ENCODE measurements around the gene DCAF17.
"Not testable (repeated sequence)": the region's sequence is repeated elsewhere in the genome, so short reads cannot be mapped to it uniquely, and the experiment has no call there.

DCAF17 gene

DNA sequence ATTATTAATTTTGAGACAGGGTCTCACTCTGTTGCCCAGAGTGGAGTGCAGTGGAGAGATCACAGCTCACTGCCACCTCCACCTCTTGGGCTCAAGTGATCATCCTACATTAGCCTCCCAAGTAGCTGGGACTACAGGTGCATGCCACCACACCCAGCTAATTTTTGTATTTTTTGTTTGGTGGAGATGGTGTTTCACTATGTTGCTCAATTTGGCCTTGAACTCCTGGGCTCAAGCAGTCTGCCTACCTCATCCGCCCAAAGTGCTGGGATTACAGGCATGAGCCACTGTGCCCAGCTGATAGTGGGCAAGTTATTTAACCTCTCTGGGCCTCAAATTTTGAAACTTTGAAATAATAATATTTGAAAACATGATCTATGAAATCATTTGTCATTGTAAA, 26.5 kb downstream of the DCAF17 start:
- DNase-seq: no peak

GRCh38 chr2:171469176-171469575, 35.1 kb downstream of the DCAF17 start:
- no peak for DNase-seq

DNA sequence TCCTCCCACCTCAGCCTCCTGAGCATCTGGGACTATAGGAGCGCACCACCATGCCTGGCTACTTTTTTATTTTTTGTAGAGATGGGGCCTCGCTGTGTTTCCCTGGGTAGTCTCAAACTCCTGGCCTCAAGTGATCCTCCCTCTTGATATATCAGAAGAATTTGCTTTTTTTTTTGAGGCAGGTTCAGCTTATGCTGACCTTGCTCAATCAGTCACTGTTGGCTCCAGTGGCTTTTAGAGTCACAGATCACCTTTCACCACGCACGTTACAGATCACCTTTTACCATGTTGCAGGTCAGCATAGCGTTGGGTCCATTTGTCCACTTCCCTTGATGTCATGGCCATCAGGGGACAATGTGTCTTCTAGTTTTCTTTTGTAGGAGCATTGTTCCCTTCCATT, 36.1 kb downstream of the DCAF17 start:
- DNase-seq: no peak

DNA sequence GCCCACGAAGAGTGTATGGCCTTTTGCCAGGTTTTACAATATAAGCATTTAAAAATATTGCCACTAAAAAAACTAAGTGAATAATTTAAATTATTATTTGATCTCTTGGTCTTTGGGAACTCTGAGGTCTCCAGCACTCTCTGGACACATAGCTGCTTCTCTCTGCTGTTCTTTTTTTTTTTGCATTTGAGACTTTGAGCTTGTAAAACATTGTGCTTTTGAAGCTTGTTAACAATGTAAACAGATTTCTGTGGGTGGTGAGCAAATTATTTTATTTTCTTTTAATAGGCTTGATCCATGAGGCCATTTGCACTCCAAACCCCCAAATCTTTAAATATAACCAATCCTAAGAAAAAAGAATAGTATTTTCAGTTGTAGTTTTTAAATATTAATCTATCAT, 42.0 kb downstream of the DCAF17 start:
- no peak for DNase-seq

GRCh38 chr2:171478345-171478744, 44.3 kb downstream of the DCAF17 start:
- DNase-seq: no peak

- DNase-seq: no peak
These were observed 45.3 kb downstream of the DCAF17 start for GRCh38 chr2:171479154-171479814.

- DNase-seq: no peak
These were observed 46.9 kb downstream of the DCAF17 start for GRCh38 chr2:171480908-171481307.

DNA sequence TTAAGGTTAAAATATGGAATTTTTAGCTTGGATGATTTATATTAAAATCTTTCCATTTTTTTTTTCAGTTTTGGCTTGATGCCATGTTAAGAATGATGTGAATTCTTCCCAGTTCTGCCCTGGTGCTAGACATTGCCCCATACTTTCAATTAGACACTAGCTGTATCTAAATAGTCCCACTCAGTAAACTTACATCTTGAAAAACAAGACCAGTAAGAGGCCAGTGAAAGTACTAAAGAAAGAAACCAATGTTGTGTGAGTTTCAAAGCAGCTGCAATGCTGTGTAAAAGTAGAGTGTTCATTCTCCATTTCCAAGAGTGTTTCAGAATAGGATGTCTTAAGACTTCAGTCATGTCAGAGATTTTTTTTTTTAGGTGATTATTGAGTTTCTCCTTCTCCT, 48.3 kb downstream of the DCAF17 start:
- no peak for DNase-seq

DNA sequence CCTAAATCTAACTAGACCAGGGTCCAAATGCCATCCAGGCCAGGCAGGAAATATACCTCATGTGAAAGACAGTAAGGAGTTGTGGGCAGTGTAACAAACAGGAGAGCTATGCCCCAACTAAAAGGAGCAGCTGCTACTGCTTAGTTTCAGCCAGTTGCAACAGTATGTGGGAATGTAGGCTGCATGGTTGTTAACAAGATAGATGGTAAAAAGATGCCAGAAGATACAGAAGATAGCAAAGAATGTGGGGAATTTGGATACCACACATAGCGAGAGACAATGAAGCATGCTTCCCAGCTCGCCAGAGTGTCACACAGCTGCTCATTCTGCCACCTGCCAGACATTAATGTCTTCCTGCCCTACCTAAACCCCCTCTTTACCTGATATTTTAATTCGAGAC, 48.9 kb downstream of the DCAF17 start:
- no peak for DNase-seq

DNA sequence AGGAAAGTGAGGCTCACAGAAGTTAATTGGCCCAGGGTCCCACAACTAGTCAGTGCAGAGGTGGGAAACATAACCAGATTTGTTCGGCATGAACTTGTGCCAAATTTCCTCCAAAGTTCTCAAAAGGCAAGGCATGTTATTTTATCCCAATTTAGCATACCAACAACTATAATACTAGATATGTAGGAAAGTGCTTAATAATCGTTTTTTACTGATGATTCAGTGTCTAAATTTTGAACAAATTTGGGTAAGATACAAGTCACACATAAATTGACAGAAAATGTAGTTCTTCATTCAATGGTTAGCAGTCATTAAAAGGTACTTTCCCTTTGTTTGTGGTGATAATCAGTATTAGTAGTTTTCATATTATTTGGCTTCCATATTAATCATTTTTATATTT, 49.8 kb downstream of the DCAF17 start:
- no peak for DNase-seq

- no peak for DNase-seq
These were observed 51.1 kb downstream of the DCAF17 start for GRCh38 chr2:171485116-171485515.

DNA sequence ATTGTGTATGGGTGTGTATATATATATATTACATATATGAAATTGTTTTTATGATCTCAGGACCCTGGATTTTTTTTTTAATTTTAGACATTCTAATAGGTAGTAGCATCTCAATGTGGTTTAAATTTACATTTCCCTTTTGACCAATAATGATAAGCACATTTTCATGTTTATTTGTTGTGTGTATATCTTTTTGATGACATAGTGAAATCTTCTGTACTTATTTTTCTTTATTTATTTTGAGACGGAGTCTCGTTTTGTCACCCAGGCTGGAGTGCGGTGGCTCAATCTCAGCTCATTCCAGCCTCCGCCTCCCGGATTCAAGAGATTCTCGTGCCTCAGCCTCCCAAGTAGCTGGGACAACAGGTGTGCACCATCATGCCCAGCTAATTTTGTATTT, 53.2 kb downstream of the DCAF17 start:
- no peak for DNase-seq

GRCh38 chr2:171487803-171488259, 53.8 kb downstream of the DCAF17 start:
- DNase-seq: no peak

DNA sequence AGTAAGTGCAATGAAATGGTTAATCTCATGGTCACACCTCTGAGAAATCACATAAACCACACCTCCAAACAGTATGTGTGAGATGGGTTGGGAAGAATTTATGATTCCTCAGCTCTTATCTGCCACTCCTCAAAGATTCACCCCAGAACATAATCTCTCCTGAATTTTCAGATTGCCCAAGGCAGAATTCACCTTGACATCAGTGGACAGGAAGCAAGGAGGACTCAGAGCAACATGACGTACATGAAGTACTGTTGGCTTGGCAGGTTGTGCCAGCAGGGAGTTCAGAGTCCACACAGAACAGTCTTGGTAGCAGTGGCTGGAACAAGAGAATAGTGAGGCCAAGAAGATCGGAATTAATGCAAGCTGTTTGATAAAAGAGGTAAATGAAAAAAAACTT, 56.6 kb downstream of the DCAF17 start:
- DNase-seq: no peak

DNA sequence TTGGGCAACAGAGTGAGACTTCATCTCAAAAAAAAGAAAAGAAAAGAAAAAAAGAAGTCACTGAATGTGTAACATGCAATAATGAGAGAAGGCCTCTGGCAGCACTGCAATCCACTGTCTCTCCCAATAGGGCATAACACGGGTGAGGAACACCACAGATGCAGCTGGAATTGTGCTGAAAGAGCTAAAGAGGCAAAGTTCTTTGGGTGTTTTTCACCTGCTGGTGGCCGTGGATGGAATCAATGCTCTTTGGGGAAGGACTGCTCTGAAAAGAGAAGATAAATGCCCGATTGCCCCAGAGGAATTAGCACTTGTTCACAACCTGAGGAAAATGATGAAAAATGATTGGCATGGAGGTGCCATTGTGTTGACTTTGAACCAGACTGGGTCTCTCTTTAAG, 57.3 kb downstream of the DCAF17 start:
- no peak for DNase-seq

GRCh38 chr2:171492664-171493063, 58.6 kb downstream of the DCAF17 start:
- no peak for DNase-seq

- DNase-seq: not testable (repeated sequence)
These were observed 63.6 kb downstream of the DCAF17 start for GRCh38 chr2:171497664-171498063.

- no peak for DNase-seq
These were observed 71.3 kb downstream of the DCAF17 start for GRCh38 chr2:171505374-171505773.

- no peak for DNase-seq
These were observed 76.1 kb downstream of the DCAF17 start for GRCh38 chr2:171509945-171510731.

- DNase-seq: no peak
These were observed 78.0 kb downstream of the DCAF17 start for GRCh38 chr2:171512014-171512413.

DNA sequence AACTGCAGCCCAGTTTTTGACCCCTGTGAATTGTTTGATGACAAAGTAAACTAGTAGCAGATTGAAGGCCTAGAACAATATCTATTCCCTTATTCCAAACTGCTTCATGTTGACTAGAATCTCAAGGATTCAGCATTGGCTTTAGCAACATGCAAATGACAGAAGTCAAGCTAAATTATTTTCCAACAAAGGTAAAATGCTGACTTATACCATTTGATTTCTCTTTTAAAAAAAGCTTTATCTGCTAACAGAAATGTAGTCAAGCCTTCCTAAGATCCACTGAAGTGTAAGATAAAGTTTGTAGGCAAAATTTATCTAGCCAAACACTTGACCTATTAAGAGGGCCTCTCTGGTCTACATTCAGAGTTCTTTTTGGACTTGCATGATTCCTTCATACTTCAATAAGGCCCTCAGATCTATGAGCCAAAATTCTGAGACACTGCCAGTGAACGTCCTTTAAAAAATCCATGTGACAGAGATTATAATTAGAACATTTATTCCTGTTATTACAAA, 78.7 kb downstream of the DCAF17 start:
- DNase-seq: no peak

GRCh38 chr2:171513719-171514160, 79.7 kb downstream of the DCAF17 start:
- no peak for DNase-seq

- no peak for DNase-seq
These were observed 81.0 kb downstream of the DCAF17 start for GRCh38 chr2:171514908-171515582.
